PC-3 (cell line): Measurements from ENCODE around the gene ZNF628. TPM values are rescaled to one million over a fixed set of nuclear protein-coding genes. Genes with fewer than 3 reads are reported as not detected.

ENCODE experiments used
- ATAC-seq: fragments of 200-7000 bp; cut with Tn5 transposase; 2 replicates; pipeline ENCODE4 v1.9.1; 2020; ENCODE audit warnings: mild to moderate bottlenecking, moderate library complexity
- BruUV-seq: library from RNA; stranded (reverse); fragments of 400-500 nt; replicated peaks from 2 replicates; lab custom pipeline; 2021; lab: Mats Ljungman, UMichigan
- CTCF ChIA-PET: fragments of 300-600 bp; sonication (Branson Sonifier 250); formaldehyde crosslinking; loops from one replicate; lab custom pipeline; 2022; ENCODE audit warnings: antibody characterized with exemption; lab: Charles Lee
- POLR2A ChIA-PET: fragments of 300-600 bp; sonication (Branson Sonifier 250); formaldehyde crosslinking; loops from one replicate; lab custom pipeline; 2022; ENCODE audit warnings: antibody characterized with exemption; ENCODE audit not compliant: unreplicated experiment; lab: Charles Lee
- DNase-seq: peaks from one replicate; pipeline ENCODE4 v3.0.0-alpha.2; 2015
- H2AFZ ChIP-seq: fragments of 300-600 bp; sonication (generic); 2 replicates; pipeline ENCODE4 v1.6.0; 2016; ENCODE audit warnings: antibody characterized with exemption, low read length
- H3F3A ChIP-seq: fragments of 300-600 bp; sonication (generic); one replicate; pipeline ENCODE4 v1.6.0; 2017; ENCODE audit warnings: antibody characterized with exemption, low read length, control low read depth, mild to moderate bottlenecking; ENCODE audit not compliant: unreplicated experiment
- H3K27ac ChIP-seq: fragments of 300-600 bp; sonication (generic); 2 replicates; pipeline ENCODE4 v1.5.1; 2016; ENCODE audit warnings: mild to moderate bottlenecking, low read length
- H3K27me3 ChIP-seq: fragments of 300-600 bp; sonication (generic); 2 replicates; pipeline ENCODE4 v1.6.1; 2016; ENCODE audit warnings: low read length, mixed read lengths
- H3K36me3 ChIP-seq: fragments of 300-600 bp; sonication (generic); 2 replicates; pipeline ENCODE4 v1.6.1; 2016; ENCODE audit warnings: low read depth, mixed run types, low read length, mixed read lengths
- H3K4me1 ChIP-seq: fragments of 300-600 bp; sonication (generic); 2 replicates; pipeline ENCODE4 v1.5.1; 2016; ENCODE audit warnings: low read length; ENCODE audit not compliant: insufficient read depth
- H3K4me2 ChIP-seq: fragments of 300-600 bp; sonication (generic); 2 replicates; pipeline ENCODE4 v1.6.0; 2016; ENCODE audit warnings: low read length
- H3K4me3 ChIP-seq: fragments of 300-600 bp; sonication (generic); 2 replicates; pipeline ENCODE4 v1.5.1; 2016; ENCODE audit warnings: mild to moderate bottlenecking, low read length, mixed read lengths
- H3K79me2 ChIP-seq: fragments of 300-600 bp; sonication (generic); 2 replicates; pipeline ENCODE4 v1.6.1; 2017; ENCODE audit warnings: low read length, mixed read lengths
- H3K9ac ChIP-seq: fragments of 300-600 bp; sonication (generic); 2 replicates; pipeline ENCODE4 v1.6.0; 2016; ENCODE audit warnings: mild to moderate bottlenecking, low read length
- H3K9me2 ChIP-seq: fragments of 300-600 bp; sonication (generic); replicated peaks from 2 replicates; pipeline ENCODE4 v1.6.1; 2016; ENCODE audit warnings: mixed run types, low read length, mixed read lengths
- H3K9me3 ChIP-seq: fragments of 300-600 bp; sonication (generic); 2 replicates; pipeline ENCODE4 v1.6.1; 2016; ENCODE audit warnings: low read length, mixed read lengths
- H4K20me1 ChIP-seq: fragments of 300-600 bp; sonication (generic); 2 replicates; pipeline ENCODE4 v1.6.1; 2016; ENCODE audit warnings: low read length, mixed read lengths
- CTCF ChIP-seq: fragments of 300-600 bp; sonication (generic); conservative IDR thresholded peaks from 2 replicates; pipeline ENCODE4 v1.5.1; 2017; ENCODE audit warnings: antibody characterized with exemption, low read depth, mild to moderate bottlenecking, low read length
- EZH2 ChIP-seq: fragments of 300-600 bp; sonication (generic); IDR thresholded peaks from one replicate; pipeline ENCODE4 v1.6.1; 2017; ENCODE audit warnings: antibody characterized with exemption, mild to moderate bottlenecking, low read length; ENCODE audit not compliant: unreplicated experiment
- EZH2phosphoT487 ChIP-seq: fragments of 300-600 bp; sonication (generic); IDR thresholded peaks from 2 replicates; pipeline ENCODE4 v1.6.1; 2018; ENCODE audit warnings: mild to moderate bottlenecking, antibody characterized with exemption, low read length, borderline replicate concordance
- intact Hi-C: fragments of 100-400 bp; cut with micrococcal nuclease; formaldehyde crosslinking; loops from 2 replicates; pipeline ENCODE4 v1.9.0; 2023
- total RNA-seq: library from RNA; depleted of rRNA; stranded (reverse); fragments of >200 nt; gene quantifications from 2 replicates; pipeline ENCODE4 v1.2.3, GENCODE V29; 2014

Gene ZNF628
- total RNA-seq, 1 experiment from 2014 or later: 11.8 TPM

GRCh38 chr19:55441692-55442321 is 34.6 kb upstream of the ZNF628 start:
- no peak overlapping the region for H3K4me3 ChIP-seq
- H2AFZ ChIP-seq: no peak overlapping the region
- no peaks in the 10 kb centered on the region for H3K9me3 ChIP-seq
- intact Hi-C loops: no loop called here
- DNase-seq: no peak
- no peak overlapping the region for H3K4me2 ChIP-seq
- H4K20me1 ChIP-seq: no peaks in the 10 kb centered on the region; the same call in 1 of the 2 replicates
- no peaks in the 10 kb centered on the region for H3K79me2 ChIP-seq
- POLR2A ChIA-PET: no interaction called here
- H3K27me3 ChIP-seq: peaks cover 52% of the 10 kb centered on the region
- CTCF ChIA-PET: no interaction called here
- H3F3A ChIP-seq: no peaks in the 10 kb centered on the region
- BruUV-seq: no TSS peak
- H3K9ac ChIP-seq: no peak overlapping the region
- TF ChIP-seq EZH2phosphoT487 (no peak), EZH2 (peak; percentile 73)
- H3K36me3 ChIP-seq: no peaks in the 10 kb centered on the region
- no peak overlapping the region for H3K27ac ChIP-seq
- no peak for ATAC-seq
- no peaks in the 10 kb centered on the region for H3K9me2 ChIP-seq
- no peaks in the 10 kb centered on the region for H3K4me1 ChIP-seq

DNA sequence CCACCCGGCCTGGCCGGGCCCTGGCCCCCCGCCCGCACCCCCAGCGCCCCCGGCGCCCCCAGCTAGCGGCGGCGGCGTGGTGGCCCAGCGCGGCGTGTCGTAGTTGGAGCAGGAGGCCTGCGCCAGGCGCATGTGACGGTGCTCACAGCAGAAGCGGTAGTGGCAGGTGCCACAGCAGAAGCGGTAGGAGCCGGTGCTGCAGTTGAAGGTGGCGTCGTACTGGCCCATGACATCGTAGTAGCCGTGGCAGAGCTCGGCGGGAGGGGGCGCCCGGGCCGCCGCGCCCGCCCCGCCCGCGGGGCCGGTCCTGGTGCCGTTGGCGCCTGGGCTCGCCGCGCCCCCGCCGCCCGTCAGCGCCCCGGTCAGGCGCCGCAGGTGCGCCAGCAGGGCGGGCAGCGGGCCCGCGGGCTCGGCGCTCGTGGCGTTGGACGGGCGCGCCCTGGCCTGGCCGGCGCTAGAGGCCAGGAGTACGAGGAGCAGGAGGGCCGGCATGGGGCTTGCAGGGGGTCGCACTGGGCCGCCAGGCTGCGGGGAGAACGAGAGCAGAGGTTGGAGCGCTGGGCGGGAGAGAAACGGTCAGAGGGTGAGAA is 34.0 kb upstream of the ZNF628 start:
- H3K4me1 ChIP-seq: no peaks in the 10 kb centered on the region
- DNase-seq (no peak), ATAC-seq (peak; percentile 31; the same call in 1 of the 2 replicates)
- no peaks in the 10 kb centered on the region for H3F3A ChIP-seq
- no peaks in the 10 kb centered on the region; the same call in 1 of the 2 replicates for H4K20me1 ChIP-seq
- no peak overlapping the region for H3K27ac ChIP-seq
- TF ChIP-seq CTCF (no peak), EZH2phosphoT487 (no peak), EZH2 (no peak)
- H3K9me3 ChIP-seq: no peaks in the 10 kb centered on the region
- POLR2A ChIA-PET: no interaction called here
- H3K9me2 ChIP-seq: no peaks in the 10 kb centered on the region
- H3K9ac ChIP-seq: no peak overlapping the region
- no peak overlapping the region for H3K4me3 ChIP-seq
- no peak overlapping the region for H3K4me2 ChIP-seq
- H3K27me3 ChIP-seq: peaks cover 55% of the 10 kb centered on the region
- BruUV-seq: no TSS peak
- no peaks in the 10 kb centered on the region for H3K79me2 ChIP-seq
- CTCF ChIA-PET: no interaction called here
- no peaks in the 10 kb centered on the region for H3K36me3 ChIP-seq
- no peak overlapping the region for H2AFZ ChIP-seq
- intact Hi-C loops: no loop called here

- Histone ChIP-seq H3K36me3 (no peaks in the 10 kb centered on the region), H3K9me3 (no peaks in the 10 kb centered on the region), H3K9ac (no peak within 1 kb of the TSS), H3K4me2 (no peak within 1 kb of the TSS), H3K27me3 (peaks cover 55% of the 10 kb centered on the region), H2AFZ (no peak within 1 kb of the TSS), H3K9me2 (no peaks in the 10 kb centered on the region), H4K20me1 (no peaks in the 10 kb centered on the region; the same call in 1 of the 2 replicates), H3K4me1 (no peaks in the 10 kb centered on the region), H3K79me2 (no peaks in the 10 kb centered on the region), H3K27ac (no peak within 1 kb of the TSS), H3K4me3 (no peak within 1 kb of the TSS), H3F3A (no peaks in the 10 kb centered on the region)
- BruUV-seq: no TSS peak
- TF ChIP-seq EZH2: no peak
- no peak for TF ChIP-seq CTCF
- no peak for TF ChIP-seq EZH2phosphoT487
- ChIA-PET CTCF (no interaction called here), POLR2A (no interaction called here)
- intact Hi-C loops: no loop called here
- DNase-seq (peak; percentile 23), ATAC-seq (peak; percentile 30; the same call in 1 of the 2 replicates)
These were observed 33.2 kb upstream of the ZNF628 start, which contains the start of gene SHISA7 for GRCh38 chr19:55443045-55443823. TSS of gene SHISA7 (minus strand) at chr19:55443300. CDS start at chr19:55442863, 437 bp downstream.
